Measurements from ENCODE around the gene SCT. TPM values are rescaled to one million over a fixed set of nuclear protein-coding genes. Genes with fewer than 3 reads are reported as not detected.

SCT gene
- total RNA-seq, 2 experiments from 2014 or later = not detected

- Histone ChIP-seq H3K4me1 (ENCODE audit: insufficient read depth, low read length) (no peaks in the 10 kb centered on the region), H3K36me3 (ENCODE audit: insufficient read depth, low read length) (peaks cover 85% of the 10 kb centered on the region), H3K4me3 (ENCODE audit: low read length) (no peak overlapping the region), H3K27ac (ENCODE audit: low read depth in 1 of 2, low read length in 2 of 2) (no peak overlapping the region), H3K27me3 (ENCODE audit: control insufficient read depth in 1 of 2, insufficient read depth in 2 of 2, low read length in 2 of 2) (no peaks in the 10 kb centered on the region), H3K9me3 (ENCODE audit: control insufficient read depth in 1 of 2, insufficient read depth in 1 of 2, low read length in 2 of 2) (no peaks in the 10 kb centered on the region)
- no peak for DNase-seq
- TF ChIP-seq, protein P1, sequence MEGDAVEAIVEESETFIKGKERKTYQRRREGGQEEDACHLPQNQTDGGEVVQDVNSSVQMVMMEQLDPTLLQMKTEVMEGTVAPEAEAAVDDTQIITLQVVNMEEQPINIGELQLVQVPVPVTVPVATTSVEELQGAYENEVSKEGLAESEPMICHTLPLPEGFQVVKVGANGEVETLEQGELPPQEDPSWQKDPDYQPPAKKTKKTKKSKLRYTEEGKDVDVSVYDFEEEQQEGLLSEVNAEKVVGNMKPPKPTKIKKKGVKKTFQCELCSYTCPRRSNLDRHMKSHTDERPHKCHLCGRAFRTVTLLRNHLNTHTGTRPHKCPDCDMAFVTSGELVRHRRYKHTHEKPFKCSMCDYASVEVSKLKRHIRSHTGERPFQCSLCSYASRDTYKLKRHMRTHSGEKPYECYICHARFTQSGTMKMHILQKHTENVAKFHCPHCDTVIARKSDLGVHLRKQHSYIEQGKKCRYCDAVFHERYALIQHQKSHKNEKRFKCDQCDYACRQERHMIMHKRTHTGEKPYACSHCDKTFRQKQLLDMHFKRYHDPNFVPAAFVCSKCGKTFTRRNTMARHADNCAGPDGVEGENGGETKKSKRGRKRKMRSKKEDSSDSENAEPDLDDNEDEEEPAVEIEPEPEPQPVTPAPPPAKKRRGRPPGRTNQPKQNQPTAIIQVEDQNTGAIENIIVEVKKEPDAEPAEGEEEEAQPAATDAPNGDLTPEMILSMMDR (IDR thresholded peaks at IDR 0.05) = no peak
- Mint-ChIP-seq H3K4me1 (ENCODE audit: low read depth) (no peaks in the 10 kb centered on the region), H3K9me3 (no peaks in the 10 kb centered on the region), H3K27me3 (no peaks in the 10 kb centered on the region), H3K4me3 (no peak overlapping the region), H3K36me3 (ENCODE audit: low read depth) (peaks cover 64% of the 10 kb centered on the region), H3K27ac (no peak overlapping the region)
- intact Hi-C loops (cut with DNase I, micrococcal nuclease) = no loop called here
- no peak for ATAC-seq (ENCODE audit: poor library complexity)
- POLR2A ChIA-PET = no interaction called here
- CTCF ChIA-PET = no interaction called here
Measured at GRCh38 chr11:603154-603553, 23.8 kb downstream of the SCT start.

DNA sequence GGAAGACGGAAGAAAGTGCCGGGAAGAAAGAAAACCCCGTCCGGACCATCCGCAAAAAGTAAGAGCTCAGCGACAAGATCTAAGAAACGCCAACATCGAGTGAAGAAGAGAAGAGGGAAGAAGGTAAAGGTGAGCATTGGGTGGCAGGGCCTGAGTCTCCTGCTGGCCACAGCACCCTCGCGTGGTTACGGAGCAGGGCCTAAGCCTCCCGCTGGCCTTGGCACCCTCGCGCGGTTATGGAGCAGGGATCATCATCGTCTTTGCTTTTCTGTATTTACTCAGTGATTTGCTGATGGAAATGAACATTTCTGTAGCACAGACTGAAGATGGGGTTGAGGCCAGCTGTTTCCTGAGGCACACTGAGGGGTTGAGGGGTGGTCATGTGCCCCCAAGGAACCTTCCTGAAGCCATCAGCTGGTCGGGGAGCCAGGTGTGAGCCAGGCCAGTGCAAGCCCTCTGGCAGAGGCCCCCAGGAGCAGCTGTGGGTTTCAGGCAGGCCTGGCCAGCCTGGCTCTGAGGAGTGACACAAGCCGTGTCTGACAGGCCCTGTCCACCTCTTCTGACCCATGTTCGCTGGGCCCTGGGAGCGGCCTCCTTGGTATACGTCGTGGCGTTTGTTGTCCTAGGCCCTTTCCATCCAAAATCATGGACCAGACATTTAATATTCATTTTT lies 25.3 kb downstream of the SCT start:
- intact Hi-C loops (cut with DNase I, micrococcal nuclease) = no loop called here
- Histone ChIP-seq H3K27ac (ENCODE audit: low read depth in 1 of 2, low read length in 2 of 2) (no peak overlapping the region), H3K4me1 (ENCODE audit: insufficient read depth, low read length) (no peaks in the 10 kb centered on the region), H3K27me3 (ENCODE audit: control insufficient read depth in 1 of 2, insufficient read depth in 2 of 2, low read length in 2 of 2) (no peaks in the 10 kb centered on the region), H3K9me3 (ENCODE audit: control insufficient read depth in 1 of 2, insufficient read depth in 1 of 2, low read length in 2 of 2) (no peaks in the 10 kb centered on the region), H3K4me3 (ENCODE audit: low read length) (no peak overlapping the region), H3K36me3 (ENCODE audit: insufficient read depth, low read length) (peaks cover 84% of the 10 kb centered on the region)
- Mint-ChIP-seq H3K36me3 (ENCODE audit: low read depth) (peaks cover 66% of the 10 kb centered on the region), H3K27me3 (no peaks in the 10 kb centered on the region), H3K9me3 (no peaks in the 10 kb centered on the region), H3K4me3 (no peak overlapping the region), H3K4me1 (ENCODE audit: low read depth) (no peaks in the 10 kb centered on the region), H3K27ac (no peak overlapping the region)
- TF ChIP-seq, protein P1 (IDR thresholded peaks at IDR 0.05) = no peak
- no peak for DNase-seq
- ChIA-PET POLR2A (interaction anchor here (0.9 to 1.4 kb wide), 3 partner anchors 13 to 33 kb away, joined by 3 read pairs; partner anchors contain the start of gene PHRF1), CTCF (no interaction called here)
- ATAC-seq (ENCODE audit: poor library complexity) = no peak

DNA sequence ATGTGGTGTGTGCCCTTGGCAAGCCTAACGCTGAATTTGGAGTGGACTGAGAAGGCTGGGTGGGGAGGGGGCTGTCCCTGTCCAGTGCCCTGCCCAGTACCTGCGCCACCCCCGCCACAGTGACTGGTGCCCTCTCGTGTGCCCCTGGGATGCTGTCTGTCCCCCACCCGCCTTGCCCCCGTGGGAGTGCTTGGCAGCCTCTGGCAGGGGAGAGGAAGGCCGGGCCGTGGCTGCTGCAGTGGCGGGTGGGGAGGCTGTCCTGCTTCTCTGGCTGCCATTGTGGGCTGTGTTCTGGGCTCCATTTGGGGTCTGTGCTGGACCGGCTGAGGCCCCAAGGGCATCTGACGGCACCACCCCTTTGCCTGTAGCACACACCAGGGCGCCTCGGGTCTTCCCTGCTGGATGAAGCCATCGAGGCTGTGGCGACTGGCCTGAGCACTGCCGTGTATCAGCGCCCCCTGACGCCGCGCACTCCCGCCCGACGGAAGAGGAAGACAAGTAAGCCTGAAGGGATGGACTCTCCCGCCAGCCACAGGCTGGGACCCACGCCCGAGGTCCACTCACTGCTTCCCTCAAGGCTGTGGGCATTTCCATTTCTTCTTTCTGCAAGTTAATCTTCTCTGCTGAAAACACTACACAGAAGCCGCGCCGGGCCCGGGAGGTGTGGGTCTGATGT lies 28.8 kb downstream of the SCT start:
- peak in 1 of 14 experiments; percentile 16 for DNase-seq
- no peak for ATAC-seq (ENCODE audit: poor library complexity)
- ChIA-PET POLR2A (no interaction called here), CTCF (no interaction called here)
- Histone ChIP-seq H3K27ac (ENCODE audit: low read depth in 1 of 2, low read length in 2 of 2) (no peak overlapping the region), H3K4me3 (ENCODE audit: low read length) (no peak overlapping the region), H3K36me3 (ENCODE audit: insufficient read depth, low read length) (peaks cover 82% of the 10 kb centered on the region), H3K9me3 (ENCODE audit: control insufficient read depth in 1 of 2, insufficient read depth in 1 of 2, low read length in 2 of 2) (no peaks in the 10 kb centered on the region), H3K4me1 (ENCODE audit: insufficient read depth, low read length) (peaks cover 7% of the 10 kb centered on the region), H3K27me3 (ENCODE audit: control insufficient read depth in 1 of 2, insufficient read depth in 2 of 2, low read length in 2 of 2) (no peaks in the 10 kb centered on the region)
- intact Hi-C loops (cut with DNase I, micrococcal nuclease) = no loop called here
- Mint-ChIP-seq H3K4me1 (ENCODE audit: low read depth) (no peaks in the 10 kb centered on the region), H3K27ac (no peak overlapping the region), H3K9me3 (no peaks in the 10 kb centered on the region), H3K4me3 (no peak overlapping the region), H3K36me3 (ENCODE audit: low read depth) (peaks cover 80% of the 10 kb centered on the region), H3K27me3 (no peaks in the 10 kb centered on the region)
- TF ChIP-seq, protein P1 (IDR thresholded peaks at IDR 0.05) = no peak

Data from CD4-positive, alpha-beta T cell (primary cell).